GM10266 (cell line): ENCODE results near the gene ZNF556.

Experiments
- DNase-seq: peaks from one replicate; pipeline ENCODE4 v3.0.0; 2012; ENCODE audit errors: extremely low spot score
- CTCF ChIP-seq: IDR thresholded peaks from 2 replicates; pipeline ENCODE4 v1.5.1; 2012; ENCODE audit warnings: mild to moderate bottlenecking, low read depth; ENCODE audit not compliant: control insufficient read depth, insufficient read depth; ENCODE audit errors: missing control alignments

Gene ZNF556

GRCh38 chr19:2867025-2867991 lies at the start of gene ZNF556:
TSS of gene ZNF556 (plus strand) at chr19:2867335. CDS start at chr19:2867422, 87 bp downstream.
- DNase-seq = no peak
- TF ChIP-seq CTCF = no peak

- peak; percentile 92 for TF ChIP-seq CTCF
- peak; percentile 97 for DNase-seq
Measured at GRCh38 chr19:2819540-2820111, 47.5 kb upstream of the ZNF556 start, which contains the start of gene ZNF554. TSS of gene ZNF554 (plus strand) at chr19:2819868. CDS start at chr19:2820072, 204 bp downstream.

- TF ChIP-seq CTCF = no peak
- peak; percentile 52 for DNase-seq
Measured at GRCh38 chr19:2820112-2820702, 46.9 kb upstream of the ZNF556 start.

GRCh38 chr19:2822846-2823245 lies 44.3 kb upstream of the ZNF556 start:
- DNase-seq = no peak
- TF ChIP-seq CTCF = no peak

GRCh38 chr19:2823646-2824045 lies 43.5 kb upstream of the ZNF556 start:
- no peak for DNase-seq

GRCh38 chr19:2824129-2824528 lies 43.0 kb upstream of the ZNF556 start:
- no peak for DNase-seq
- no peak for TF ChIP-seq CTCF

More at GRCh38 chr19:2823646-2824045, 43.5 kb upstream of the ZNF556 start:
- no peak for TF ChIP-seq CTCF

GRCh38 chr19:2827022-2827421 lies 40.1 kb upstream of the ZNF556 start:
- no peak for DNase-seq
- TF ChIP-seq CTCF = no peak
